Psoas muscle (tissue), 8 donors: Measurements from ENCODE around the gene TMA16. TPM values are rescaled to one million over a fixed set of nuclear protein-coding genes. Genes with fewer than 3 reads are reported as not detected.

Experiments used
- ATAC-seq, 4 donors: fragments of 200-7000 bp; cut with Tn5 transposase; one replicate each; pipeline ENCODE4 v1.9.1; 2020; ENCODE audit warnings: moderate library complexity in 3 of 4, mild to moderate bottlenecking in 2 of 4
- DNase-seq, 2 donors: peaks; one replicate each; pipeline ENCODE4 v3.0.0-alpha.2; 2020
- H3K27ac ChIP-seq: fragments of 200-600 bp; one replicate; pipeline ENCODE4 v1.8.0; 2022
- H3K27me3 ChIP-seq, 3 donors: fragments of 200-600 bp in 1 of 3; one replicate each; pipeline versions ENCODE4 v1.6.1 to v1.8.0; 2013 to 2022; ENCODE audit warnings: low read length in 2 of 3, mild to moderate bottlenecking in 2 of 3, moderate library complexity in 1 of 3; ENCODE audit not compliant: insufficient read depth in 3 of 3
- H3K36me3 ChIP-seq, 2 donors: fragments of 200-600 bp in 1 of 2; one replicate each; pipeline versions ENCODE4 v1.6.1 to v1.8.0; 2013 to 2022; ENCODE audit warnings: low read depth in 1 of 2, mild to moderate bottlenecking in 1 of 2, moderate library complexity in 1 of 2; ENCODE audit not compliant: insufficient read depth in 1 of 2
- H3K4me1 ChIP-seq: fragments of 200-600 bp; one replicate; pipeline ENCODE4 v1.8.0; 2022
- H3K4me3 ChIP-seq: fragments of 200-600 bp; one replicate; pipeline ENCODE4 v1.8.0; 2022; ENCODE audit warnings: mild to moderate bottlenecking
- H3K9me3 ChIP-seq: fragments of 200-600 bp; one replicate; pipeline ENCODE4 v1.8.0; 2022
- WGBS, 3 donors: extraction: QIAGEN DNeasy Blood & Tissue Kit; methylation state at CpG; one replicate each; pipeline versions ENCODE4 v1.1.6 to v1.1.7; 2013; 5-methylcytosine and 5-hydroxymethylcytosine counted together
- intact Hi-C, 2 donors: fragments of 100-400 bp; cut with DNase I; formaldehyde crosslinking; loops; one replicate each; pipeline versions ENCODE4 v1.11.0 to v1.14.2; 2022
- polyA plus RNA-seq, 3 donors: library from polyadenylated mRNA; stranded (reverse); fragments of 200-250 nt; gene quantifications; one replicate each; pipeline ENCODE4 v1.2.3, GENCODE V29; 2013
- total RNA-seq, 4 donors: library from RNA; stranded (reverse); fragmentation: NEBNext Ultra II Directional in 2 of 4; extraction: Animal tissue kit (Norgen Biotek cat#: 25700) in 2 of 4; gene quantifications; one replicate each; pipeline versions ENCODE4 v1.2.1 to v1.2.4, GENCODE V29; 2021 to 2023
- TF ChIP-seq, protein P1 (sequence below): fragments of 200-600 bp; IDR thresholded peaks from one replicate; pipeline ENCODE4 v1.8.0; 2022; ENCODE audit warnings: antibody characterized with exemption
- donor health status: healthy with polysubstance abuse.
- donor health status: DM: no; HTN: no; CAD: no; lungs with moderate emphysema.
- donor health status: Bipolar disorder and iron deficiency.
- donor health status: healthy.
- donor health status: DM: yes; HTN: yes; CAD: no.
- donor health status: DM: no; HTN: no; CAD: no.
- donor health status: DM: no; HTN: no; CAD: no.
- donor health status: DM: yes; HTN: yes; CAD: no.

Gene TMA16
- total and polyA plus RNA-seq, 7 donors = 4.6 to 14.7 (median 9.9) TPM

DNA sequence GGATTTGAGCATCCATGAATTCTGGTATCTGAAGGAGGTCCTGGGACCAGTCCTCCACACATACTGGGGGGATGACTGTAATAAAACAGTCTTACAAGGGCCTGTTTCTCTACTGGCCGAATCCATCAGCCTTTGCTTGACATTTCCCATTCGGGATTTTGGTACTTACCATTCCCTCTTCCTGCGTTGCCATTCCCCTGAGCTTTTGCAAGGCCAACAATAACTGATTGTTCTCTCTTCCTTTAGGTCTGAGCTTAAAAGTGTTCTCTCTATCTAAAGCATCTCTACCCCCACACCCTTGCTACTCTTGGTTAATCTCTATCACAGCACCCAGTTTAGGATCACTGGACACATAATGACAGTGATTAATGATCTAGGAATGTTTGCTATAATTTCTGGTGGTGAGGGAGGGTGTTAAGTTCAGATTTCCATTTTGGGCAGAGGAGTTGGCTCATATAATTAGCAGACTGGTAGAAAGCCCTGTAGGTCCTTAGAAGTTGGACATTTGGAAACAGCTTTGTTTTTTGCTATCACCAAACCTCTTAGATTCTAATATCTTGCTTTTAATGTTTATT is 29.4 kb downstream of the TMA16 start:
- Histone ChIP-seq H3K4me1 (no peaks in the 10 kb centered on the region), H3K36me3 (peaks cover 4 to 89% of the 10 kb centered on the region in 2 donors), H3K27ac (no peak overlapping the region), H3K9me3 (no peaks in the 10 kb centered on the region), H3K4me3 (no peak overlapping the region), H3K27me3 (no peaks in the 10 kb centered on the region)
- DNase-seq = no peak
- intact Hi-C loops = no loop called here
- no peak for ATAC-seq
- 75 to 78% (median 77%) methylated on average over 3 of the region's 3 CpGs for WGBS, 3 donors
- TF ChIP-seq, protein P1, sequence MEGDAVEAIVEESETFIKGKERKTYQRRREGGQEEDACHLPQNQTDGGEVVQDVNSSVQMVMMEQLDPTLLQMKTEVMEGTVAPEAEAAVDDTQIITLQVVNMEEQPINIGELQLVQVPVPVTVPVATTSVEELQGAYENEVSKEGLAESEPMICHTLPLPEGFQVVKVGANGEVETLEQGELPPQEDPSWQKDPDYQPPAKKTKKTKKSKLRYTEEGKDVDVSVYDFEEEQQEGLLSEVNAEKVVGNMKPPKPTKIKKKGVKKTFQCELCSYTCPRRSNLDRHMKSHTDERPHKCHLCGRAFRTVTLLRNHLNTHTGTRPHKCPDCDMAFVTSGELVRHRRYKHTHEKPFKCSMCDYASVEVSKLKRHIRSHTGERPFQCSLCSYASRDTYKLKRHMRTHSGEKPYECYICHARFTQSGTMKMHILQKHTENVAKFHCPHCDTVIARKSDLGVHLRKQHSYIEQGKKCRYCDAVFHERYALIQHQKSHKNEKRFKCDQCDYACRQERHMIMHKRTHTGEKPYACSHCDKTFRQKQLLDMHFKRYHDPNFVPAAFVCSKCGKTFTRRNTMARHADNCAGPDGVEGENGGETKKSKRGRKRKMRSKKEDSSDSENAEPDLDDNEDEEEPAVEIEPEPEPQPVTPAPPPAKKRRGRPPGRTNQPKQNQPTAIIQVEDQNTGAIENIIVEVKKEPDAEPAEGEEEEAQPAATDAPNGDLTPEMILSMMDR = no peak

- Histone ChIP-seq H3K4me1 (no peaks in the 10 kb centered on the region), H3K27me3 (no peaks in the 10 kb centered on the region), H3K9me3 (no peaks in the 10 kb centered on the region), H3K36me3 (peaks cover 4 to 90% of the 10 kb centered on the region in 2 donors), H3K4me3 (no peak overlapping the region), H3K27ac (no peak overlapping the region)
- TF ChIP-seq, protein P1 = no peak
- intact Hi-C loops = no loop called here
- 91 to 95% (median 94%) methylated on average over 3 of the region's 3 CpGs for WGBS, 3 donors
- DNase-seq (no peak), ATAC-seq (no peak)
Observed at GRCh38 chr4:163525982-163526381, 31.5 kb downstream of the TMA16 start.

- WGBS, 3 donors = 91 to 96% (median 91%) methylated on average over 2 of the region's 2 CpGs
- H3K4me1 ChIP-seq = no peaks in the 10 kb centered on the region
- no peaks in the 10 kb centered on the region for H3K9me3 ChIP-seq
- ATAC-seq (no peak), DNase-seq (no peak)
- H3K4me3 ChIP-seq = no peak overlapping the region
- intact Hi-C loops = no loop called here
- TF ChIP-seq, protein P1 = no peak
- H3K27me3 ChIP-seq = no peaks in the 10 kb centered on the region
- peaks cover 1 to 86% of the 10 kb centered on the region in 2 donors for H3K36me3 ChIP-seq
- H3K27ac ChIP-seq = no peak overlapping the region
Observed at GRCh38 chr4:163527172-163527571, 32.7 kb downstream of the TMA16 start.

DNA sequence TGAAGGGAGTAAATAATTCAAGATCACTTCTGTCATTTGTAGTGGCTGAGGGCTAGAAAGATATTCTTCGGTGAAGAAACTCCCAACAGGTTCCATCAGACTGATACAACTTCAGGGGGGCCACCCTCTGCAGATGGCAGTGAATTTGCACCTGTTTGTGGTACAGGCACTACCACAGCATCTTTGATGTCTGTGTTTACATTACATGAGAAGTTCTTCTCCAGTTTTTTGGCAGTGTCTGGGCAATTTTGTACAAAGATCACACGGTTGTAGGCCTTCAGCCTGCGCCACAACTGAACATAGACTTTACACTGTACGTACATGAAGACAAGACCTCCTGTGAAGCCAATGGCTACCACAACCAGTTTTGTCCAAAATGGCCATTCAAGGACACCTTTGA is 34.2 kb downstream of the TMA16 start:
- 95 to 97% (median 95%) methylated on average over 4 of the region's 4 CpGs for WGBS, 3 donors

More for the DNA sequence above, 34.2 kb downstream of the TMA16 start:
- DNase-seq = no peak
- Histone ChIP-seq H3K9me3 (no peaks in the 10 kb centered on the region), H3K4me3 (no peak overlapping the region), H3K27me3 (no peaks in the 10 kb centered on the region), H3K27ac (no peak overlapping the region), H3K4me1 (no peaks in the 10 kb centered on the region), H3K36me3 (peaks cover 0 to 74% of the 10 kb centered on the region in 2 donors)
- TF ChIP-seq, protein P1 = no peak
- intact Hi-C loops = no loop called here
- ATAC-seq = no peak
